Measurements from ENCODE around the gene ABCC11.

- no peak for TF ChIP-seq TAF1 (IDR thresholded peaks at IDR 0.05; ENCODE audit: borderline replicate concordance, insufficient read depth, low read length)
- no peak for TF ChIP-seq POLR2AphosphoS5 (IDR thresholded peaks at IDR 0.05; ENCODE audit: low read depth, low read length)
- no peak for TF ChIP-seq REST (IDR thresholded peaks at IDR 0.05; ENCODE audit: insufficient read depth in 1 of 2, low read depth in 2 of 2, low read length in 2 of 2)
Observed at GRCh38 chr16:48155926-48156789, 91.2 kb downstream of the ABCC11 start, which contains the start of gene ABCC12.

Measured in PFSK-1 (cell line).